Measurements from ENCODE around the gene PLD4. TPM values are rescaled to one million over a fixed set of nuclear protein-coding genes. Genes with fewer than 3 reads are reported as not detected.
"Not testable (repeated sequence)": the region's sequence is repeated elsewhere in the genome, so short reads cannot be mapped to it uniquely, and the experiment has no call there.

The PLD4 gene
- total and polyA plus RNA-seq, 9 of the 15 experiments (the other 6 are each of a cell fraction or from before 2014, with no cell fraction given), result 0.18 to 0.24 TPM; not detected in 7

DNA sequence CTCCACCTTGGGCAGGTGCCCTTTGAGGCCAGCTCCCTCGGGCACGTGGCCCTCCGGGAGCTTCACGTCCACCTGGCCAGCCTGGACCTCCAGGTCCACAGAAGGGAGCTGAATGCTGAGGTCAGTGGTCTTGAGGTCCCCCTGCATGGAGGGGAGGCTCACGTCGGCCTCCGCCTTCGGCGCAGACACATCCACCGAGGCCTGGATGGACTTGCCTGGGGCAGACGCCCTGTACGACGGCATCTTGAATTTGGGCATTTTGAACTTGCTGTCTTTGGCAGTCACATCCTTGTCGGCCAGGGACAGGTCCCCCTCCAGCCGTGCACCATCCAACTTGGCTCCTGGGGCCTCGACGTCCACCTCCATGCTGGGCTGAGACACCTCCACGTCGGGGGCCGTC lies 20.6 kb downstream of the PLD4 start:
- H3K4me1 ChIP-seq (replicated peaks in 1 of 2; ENCODE audit: control insufficient read depth in 2 of 2, insufficient read depth in 2 of 2, low read length in 2 of 2); H3K9me3 ChIP-seq (replicated peaks; ENCODE audit: control insufficient read depth, insufficient read depth, low read depth, low read length); H3K36me3 ChIP-seq (ENCODE audit: control insufficient read depth, insufficient read depth, low read length); H3K4me2 ChIP-seq (ENCODE audit: insufficient read depth, low read length); CTCF ChIA-PET (ENCODE audit: low intra/inter-chr PET ratio); H4K20me1 ChIP-seq (replicated peaks; ENCODE audit: control insufficient read depth, insufficient read depth, low read length); BruUV-seq (replicated peaks); H3K9ac ChIP-seq (ENCODE audit: insufficient read depth in 1 of 2, low read depth in 2 of 2, low read length in 2 of 2); H2AFZ ChIP-seq (ENCODE audit: low read depth, low read length); H3K79me2 ChIP-seq (ENCODE audit: control insufficient read depth, insufficient read depth, low read length); H3K27ac ChIP-seq (ENCODE audit: extremely low read depth, low read depth, low read length); DNase-seq (ENCODE audit: extremely low read depth in 1 of 4, low spot score in 3 of 4); intact Hi-C loops (cut with micrococcal nuclease); ATAC-seq; H3K9me1 ChIP-seq (ENCODE audit: control insufficient read depth, insufficient read depth, low read length); H3K4me3 ChIP-seq; in situ Hi-C loops (cut with MboI); FAIRE-seq: not testable (repeated sequence)
- H3K27me3 ChIP-seq (ENCODE audit: control insufficient read depth in 2 of 2, insufficient read depth in 2 of 2, low read length in 2 of 2), result peaks cover 2 to 44% of the 10 kb centered on the region in 2 experiments; a peak in 4 of 5 replicates
- POLR2A ChIA-PET, result interaction anchor here (1.2 kb wide), 1 partner anchor 11 kb away, joined by 3 read pairs; no protein-coding TSS in a partner anchor
- WGBS (ENCODE audit: insufficient coverage, low coverage, missing lambda C conversion rate), result 4% methylated on average over 6 of the region's 20 CpGs

GRCh38 chr14:104945986-104946965 lies 21.6 kb downstream of the PLD4 start:
- CTCF ChIA-PET (ENCODE audit: low intra/inter-chr PET ratio); BruUV-seq (replicated peaks): not testable (repeated sequence)

GRCh38 chr14:104947201-104947600 lies 22.5 kb downstream of the PLD4 start:
- CTCF ChIA-PET (ENCODE audit: low intra/inter-chr PET ratio); intact Hi-C loops (cut with micrococcal nuclease); POLR2A ChIA-PET; H3K79me2 ChIP-seq (ENCODE audit: control insufficient read depth, insufficient read depth, low read length); in situ Hi-C loops (cut with MboI); H4K20me1 ChIP-seq (replicated peaks; ENCODE audit: control insufficient read depth, insufficient read depth, low read length); H3K9me1 ChIP-seq (ENCODE audit: control insufficient read depth, insufficient read depth, low read length); ATAC-seq; H3K36me3 ChIP-seq (ENCODE audit: control insufficient read depth, insufficient read depth, low read length); H2AFZ ChIP-seq (ENCODE audit: low read depth, low read length); H3K4me2 ChIP-seq (ENCODE audit: insufficient read depth, low read length); H3K27ac ChIP-seq (ENCODE audit: extremely low read depth, low read depth, low read length); DNase-seq (ENCODE audit: extremely low read depth in 1 of 4, low spot score in 3 of 4); H3K4me3 ChIP-seq; FAIRE-seq; H3K9ac ChIP-seq (ENCODE audit: insufficient read depth in 1 of 2, low read depth in 2 of 2, low read length in 2 of 2); BruUV-seq (replicated peaks); H3K9me3 ChIP-seq (replicated peaks; ENCODE audit: control insufficient read depth, insufficient read depth, low read depth, low read length); H3K4me1 ChIP-seq (replicated peaks in 1 of 2; ENCODE audit: control insufficient read depth in 2 of 2, insufficient read depth in 2 of 2, low read length in 2 of 2): not testable (repeated sequence)
- H3K27me3 ChIP-seq (ENCODE audit: control insufficient read depth in 2 of 2, insufficient read depth in 2 of 2, low read length in 2 of 2), result peaks cover 2 to 33% of the 10 kb centered on the region in 2 experiments; a peak in 4 of 5 replicates
- 1% methylated on average over 12 of the region's 13 CpGs for WGBS (ENCODE audit: insufficient coverage, low coverage, missing lambda C conversion rate)

More at GRCh38 chr14:104945986-104946965, 21.6 kb downstream of the PLD4 start:
- H4K20me1 ChIP-seq (replicated peaks; ENCODE audit: control insufficient read depth, insufficient read depth, low read length); H3K4me1 ChIP-seq (replicated peaks in 1 of 2; ENCODE audit: control insufficient read depth in 2 of 2, insufficient read depth in 2 of 2, low read length in 2 of 2); H3K9ac ChIP-seq (ENCODE audit: insufficient read depth in 1 of 2, low read depth in 2 of 2, low read length in 2 of 2); H3K9me1 ChIP-seq (ENCODE audit: control insufficient read depth, insufficient read depth, low read length); FAIRE-seq; H3K9me3 ChIP-seq (replicated peaks; ENCODE audit: control insufficient read depth, insufficient read depth, low read depth, low read length); ATAC-seq; H2AFZ ChIP-seq (ENCODE audit: low read depth, low read length); intact Hi-C loops (cut with micrococcal nuclease); DNase-seq (ENCODE audit: extremely low read depth in 1 of 4, low spot score in 3 of 4); H3K36me3 ChIP-seq (ENCODE audit: control insufficient read depth, insufficient read depth, low read length); H3K79me2 ChIP-seq (ENCODE audit: control insufficient read depth, insufficient read depth, low read length); H3K4me3 ChIP-seq; in situ Hi-C loops (cut with MboI); H3K4me2 ChIP-seq (ENCODE audit: insufficient read depth, low read length); H3K27ac ChIP-seq (ENCODE audit: extremely low read depth, low read depth, low read length): not testable (repeated sequence)
- POLR2A ChIA-PET, result interaction anchor here (0.6 kb wide), 1 partner anchor 35 kb away, joined by 3 read pairs; no protein-coding TSS in a partner anchor
- WGBS (ENCODE audit: insufficient coverage, low coverage, missing lambda C conversion rate), result 0% methylated on average over 3 of the region's 43 CpGs
- H3K27me3 ChIP-seq (ENCODE audit: control insufficient read depth in 2 of 2, insufficient read depth in 2 of 2, low read length in 2 of 2), result peaks cover 2 to 37% of the 10 kb centered on the region in 2 experiments; a peak in 4 of 5 replicates
